ENCODE results near the gene DNAJC4. TPM values are rescaled to one million over a fixed set of nuclear protein-coding genes. Genes with fewer than 3 reads are reported as not detected.

The DNAJC4 gene
- polyA plus RNA-seq, 1 donor from 2014 or later: 20.3 TPM

DNA sequence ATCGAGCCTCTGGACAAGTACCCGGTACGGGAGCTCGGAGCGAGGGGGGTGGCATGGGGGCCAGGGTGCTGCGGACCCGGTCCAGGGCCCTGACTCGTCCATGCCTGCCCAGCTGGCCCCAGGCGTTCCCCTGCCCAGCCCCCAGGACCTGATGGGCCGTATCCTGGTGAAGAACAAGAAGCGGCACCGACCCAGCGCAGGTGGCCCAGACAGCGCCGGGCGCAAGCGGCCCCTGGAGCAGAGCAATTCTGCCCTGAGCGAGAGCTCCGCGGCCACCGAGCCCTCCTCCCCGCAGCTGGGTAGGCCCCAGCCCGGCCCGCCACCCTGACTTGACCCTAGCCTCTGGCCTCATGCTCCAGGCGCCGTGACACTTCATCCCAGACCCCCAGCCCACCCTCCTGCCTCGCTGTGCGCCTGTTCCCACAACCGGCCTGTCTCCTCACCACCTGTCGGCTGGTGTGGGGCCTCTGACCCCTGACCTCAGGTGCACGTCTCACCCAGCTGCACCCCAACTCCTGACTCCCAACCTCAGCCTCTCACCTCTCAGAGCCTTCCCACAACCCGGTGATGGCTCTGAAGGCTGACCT, 28.7 kb downstream of the DNAJC4 start:
- Histone ChIP-seq H4K20me1 (ENCODE audit: insufficient read depth) (no peaks in the 10 kb centered on the region), H3K9me3 (ENCODE audit: low read length) (no peaks in the 10 kb centered on the region), H3K4me2 (ENCODE audit: low read length) (no peak overlapping the region), H3F3A (ENCODE audit: insufficient read depth, low read length, poor library complexity, severe bottlenecking) (no peaks in the 10 kb centered on the region), H3K79me2 (replicated peaks; ENCODE audit: insufficient read depth, low read length) (no peaks in the 10 kb centered on the region), H3K4me3 (ENCODE audit: low read length) (no peak overlapping the region), H3K27me3 (ENCODE audit: insufficient read depth, low read depth, low read length) (no peaks in the 10 kb centered on the region), H3K9me2 (ENCODE audit: insufficient read depth, low read length) (no peaks in the 10 kb centered on the region), H3K9ac (ENCODE audit: low read length) (no peak overlapping the region), H3K27ac (ENCODE audit: low read length) (no peak overlapping the region), H3K36me3 (ENCODE audit: insufficient read depth, low read length) (no peaks in the 10 kb centered on the region), H2AFZ (ENCODE audit: low read depth, low read length) (no peak overlapping the region)
- TF ChIP-seq TAF1 (IDR thresholded peaks at IDR 0.05; ENCODE audit: low read depth) (no peak), EZH2 (IDR thresholded peaks at IDR 0.05; ENCODE audit: borderline replicate concordance, insufficient read depth, low read length, poor library complexity, severe bottlenecking) (no peak), POLR2AphosphoS5 (IDR thresholded peaks at IDR 0.05) (no peak), REST (IDR thresholded peaks at IDR 0.05; ENCODE audit: borderline replicate concordance) (no peak), RAD21 (conservative IDR thresholded peaks at IDR 0.05) (no peak), EP300 (conservative IDR thresholded peaks at IDR 0.05; ENCODE audit: poor library complexity, severe bottlenecking) (no peak), MXI1 (conservative IDR thresholded peaks at IDR 0.05; ENCODE audit: poor library complexity, severe bottlenecking) (no peak), SMC3 (conservative IDR thresholded peaks at IDR 0.05; ENCODE audit: poor library complexity) (no peak)
- TF ChIP-seq, protein P1, sequence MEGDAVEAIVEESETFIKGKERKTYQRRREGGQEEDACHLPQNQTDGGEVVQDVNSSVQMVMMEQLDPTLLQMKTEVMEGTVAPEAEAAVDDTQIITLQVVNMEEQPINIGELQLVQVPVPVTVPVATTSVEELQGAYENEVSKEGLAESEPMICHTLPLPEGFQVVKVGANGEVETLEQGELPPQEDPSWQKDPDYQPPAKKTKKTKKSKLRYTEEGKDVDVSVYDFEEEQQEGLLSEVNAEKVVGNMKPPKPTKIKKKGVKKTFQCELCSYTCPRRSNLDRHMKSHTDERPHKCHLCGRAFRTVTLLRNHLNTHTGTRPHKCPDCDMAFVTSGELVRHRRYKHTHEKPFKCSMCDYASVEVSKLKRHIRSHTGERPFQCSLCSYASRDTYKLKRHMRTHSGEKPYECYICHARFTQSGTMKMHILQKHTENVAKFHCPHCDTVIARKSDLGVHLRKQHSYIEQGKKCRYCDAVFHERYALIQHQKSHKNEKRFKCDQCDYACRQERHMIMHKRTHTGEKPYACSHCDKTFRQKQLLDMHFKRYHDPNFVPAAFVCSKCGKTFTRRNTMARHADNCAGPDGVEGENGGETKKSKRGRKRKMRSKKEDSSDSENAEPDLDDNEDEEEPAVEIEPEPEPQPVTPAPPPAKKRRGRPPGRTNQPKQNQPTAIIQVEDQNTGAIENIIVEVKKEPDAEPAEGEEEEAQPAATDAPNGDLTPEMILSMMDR (IDR thresholded peaks at IDR 0.05; ENCODE audit: poor library complexity, severe bottlenecking): no peak

GRCh38 chr11:64259533-64260067, 29.3 kb downstream of the DNAJC4 start:
- Histone ChIP-seq H3K27ac (ENCODE audit: low read length) (no peak overlapping the region), H3K36me3 (ENCODE audit: insufficient read depth, low read length) (no peaks in the 10 kb centered on the region), H3K27me3 (ENCODE audit: insufficient read depth, low read depth, low read length) (no peaks in the 10 kb centered on the region), H3F3A (ENCODE audit: insufficient read depth, low read length, poor library complexity, severe bottlenecking) (no peaks in the 10 kb centered on the region), H3K4me3 (ENCODE audit: low read length) (no peak overlapping the region), H2AFZ (ENCODE audit: low read depth, low read length) (no peak overlapping the region), H3K9me2 (ENCODE audit: insufficient read depth, low read length) (no peaks in the 10 kb centered on the region), H4K20me1 (ENCODE audit: insufficient read depth) (no peaks in the 10 kb centered on the region), H3K79me2 (replicated peaks; ENCODE audit: insufficient read depth, low read length) (no peaks in the 10 kb centered on the region), H3K9me3 (ENCODE audit: low read length) (no peaks in the 10 kb centered on the region), H3K4me2 (ENCODE audit: low read length) (no peak overlapping the region), H3K9ac (ENCODE audit: low read length) (no peak overlapping the region)
- TF ChIP-seq, protein P1 (IDR thresholded peaks at IDR 0.05; ENCODE audit: poor library complexity, severe bottlenecking): no peak
- no peak for TF ChIP-seq MXI1 (conservative IDR thresholded peaks at IDR 0.05; ENCODE audit: poor library complexity, severe bottlenecking)
- TF ChIP-seq TAF1 (IDR thresholded peaks at IDR 0.05; ENCODE audit: low read depth): no peak
- no peak for TF ChIP-seq REST (IDR thresholded peaks at IDR 0.05; ENCODE audit: borderline replicate concordance)
- TF ChIP-seq EP300 (conservative IDR thresholded peaks at IDR 0.05; ENCODE audit: poor library complexity, severe bottlenecking): no peak
- no peak for TF ChIP-seq EZH2 (IDR thresholded peaks at IDR 0.05; ENCODE audit: borderline replicate concordance, insufficient read depth, low read length, poor library complexity, severe bottlenecking)
- TF ChIP-seq POLR2AphosphoS5 (IDR thresholded peaks at IDR 0.05): no peak
- TF ChIP-seq RAD21 (conservative IDR thresholded peaks at IDR 0.05): no peak
- TF ChIP-seq SMC3 (conservative IDR thresholded peaks at IDR 0.05; ENCODE audit: poor library complexity): no peak

Data from neural cell (in vitro differentiated cells).